Stimulated activated CD8-positive, alpha-beta memory T cell treated with anti-CD3 and anti-CD28 coated beads, Interleukin-7, amount 100 ng/mL, for 4 hours (primary cell): ENCODE data around the gene KANSL1.

Source experiments
- DNase-seq, 2 donors: peaks; one replicate each; pipeline ENCODE4 v3.0.0-alpha.2; 2020; ENCODE audit warnings: low read depth in 2 of 2

The KANSL1 gene

GRCh38 chr17:45999900-46000290 is 193.3 kb downstream of the KANSL1 start:
- no peak for DNase-seq

- no peak for DNase-seq
Measured at GRCh38 chr17:45998987-45999899, 194.0 kb downstream of the KANSL1 start, which contains the start of gene STH. Gene STH, plus strand, starts transcription at chr17:45999250. Its CDS starts 30 bp downstream, at chr17:45999280.

- DNase-seq: no peak
Measured at GRCh38 chr17:45997624-45998023, 195.6 kb downstream of the KANSL1 start.

- DNase-seq: no peak
Measured at GRCh38 chr17:45997166-45997565, 196.1 kb downstream of the KANSL1 start.

GRCh38 chr17:45996282-45996937 is 196.8 kb downstream of the KANSL1 start:
- DNase-seq: no peak

DNA sequence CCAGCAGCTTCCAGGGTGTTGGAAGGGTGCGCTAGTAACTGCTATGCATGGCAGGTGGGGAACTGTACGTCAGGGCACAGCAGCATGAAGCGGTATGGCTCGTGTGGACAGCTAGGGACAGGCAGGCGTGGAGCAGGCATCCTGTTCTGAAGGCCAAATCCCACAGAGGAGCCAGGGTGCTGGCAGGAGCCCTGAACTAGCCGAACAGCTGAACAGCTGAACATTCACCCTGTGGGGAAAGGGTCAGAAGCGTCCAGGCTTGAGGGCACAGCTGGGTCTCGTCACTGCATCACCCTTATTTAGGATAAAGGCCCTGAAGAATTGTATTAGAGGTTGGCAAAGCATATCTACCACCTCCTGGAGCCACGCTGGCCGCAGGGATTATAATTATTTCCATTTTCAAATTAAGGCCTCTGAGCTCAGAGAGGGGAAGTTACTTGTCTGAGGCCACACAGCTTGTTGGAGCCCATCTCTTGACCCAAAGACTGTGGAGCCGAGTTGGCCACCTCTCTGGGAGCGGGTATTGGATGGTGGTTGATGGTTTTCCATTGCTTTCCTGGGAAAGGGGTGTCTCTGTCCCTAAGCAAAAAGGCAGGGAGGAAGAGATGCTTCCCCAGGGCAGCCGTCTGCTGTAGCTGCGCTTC is 197.5 kb downstream of the KANSL1 start:
- DNase-seq: no peak

GRCh38 chr17:45994987-45995386 is 198.2 kb downstream of the KANSL1 start:
- no peak for DNase-seq

DNA sequence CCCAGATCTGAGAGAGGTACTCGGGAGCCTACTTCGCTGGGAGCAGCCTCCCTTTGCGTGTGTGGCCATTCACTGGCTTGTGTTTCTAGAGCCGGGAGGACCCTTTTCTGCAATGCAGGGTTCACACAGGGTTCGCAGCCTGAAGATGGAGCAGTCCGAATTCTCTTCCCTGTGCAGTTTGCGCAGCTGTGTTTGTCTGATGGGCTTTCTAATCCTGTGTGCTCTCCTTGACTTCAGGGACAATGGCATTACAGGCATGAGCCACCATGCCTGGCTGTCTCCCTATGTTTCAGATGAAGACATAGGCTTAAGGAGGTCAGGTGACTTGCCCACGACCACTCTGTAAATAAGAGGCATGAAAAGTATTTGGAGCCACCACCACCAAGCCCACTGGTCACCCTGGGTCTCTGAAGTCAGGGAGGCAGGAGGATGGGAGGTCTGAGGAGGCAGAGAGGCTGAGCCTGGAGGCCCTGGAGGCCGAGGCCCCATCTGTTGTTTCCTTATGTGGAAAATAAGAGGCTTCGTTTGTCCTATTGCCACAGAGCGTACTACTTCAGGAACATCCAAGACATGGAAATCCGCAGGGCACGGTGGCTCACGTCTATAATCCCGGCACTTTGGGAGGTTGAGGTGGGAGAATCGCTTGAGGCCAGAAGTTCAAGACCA is 199.1 kb downstream of the KANSL1 start:
- no peak for DNase-seq

- no peak for DNase-seq
Measured at GRCh38 chr17:45992904-45993303, 200.3 kb downstream of the KANSL1 start.

- DNase-seq: no peak
Measured at GRCh38 chr17:45992175-45992574, 201.1 kb downstream of the KANSL1 start.

DNA sequence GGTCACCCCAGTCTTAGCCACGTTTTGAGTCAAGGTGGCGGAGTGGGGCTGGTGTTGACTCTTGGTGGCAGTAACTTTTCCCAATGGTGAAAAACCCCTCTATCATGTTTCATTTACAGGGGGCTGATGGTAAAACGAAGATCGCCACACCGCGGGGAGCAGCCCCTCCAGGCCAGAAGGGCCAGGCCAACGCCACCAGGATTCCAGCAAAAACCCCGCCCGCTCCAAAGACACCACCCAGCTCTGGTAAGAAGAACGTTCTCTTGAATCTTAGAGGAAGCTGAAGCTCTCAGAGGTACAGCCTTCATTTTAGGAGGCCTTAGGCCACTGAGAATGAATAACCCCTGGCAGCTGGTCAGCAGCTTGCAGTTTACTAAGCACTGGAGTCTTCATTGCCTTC is 201.9 kb downstream of the KANSL1 start:
- no peak for DNase-seq

DNA sequence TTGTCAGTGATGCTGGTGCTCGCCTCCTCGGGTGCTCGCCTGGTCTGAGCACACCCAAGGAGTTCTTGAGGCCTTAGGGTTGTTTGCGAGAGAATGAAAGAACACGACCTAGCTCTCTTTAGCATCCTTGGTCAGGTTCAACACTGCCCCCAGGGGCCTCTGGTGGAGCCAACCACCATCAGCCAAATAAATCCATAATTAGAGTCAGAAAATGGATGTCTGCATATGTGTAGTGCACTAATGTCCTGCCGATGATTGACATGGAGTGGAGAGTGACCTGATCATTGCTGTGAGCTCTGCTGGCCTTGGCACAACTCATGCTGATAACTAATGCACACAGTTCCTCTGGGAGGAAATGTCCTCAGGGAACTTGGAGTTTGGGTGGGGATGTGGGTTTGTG is 202.3 kb downstream of the KANSL1 start:
- no peak for DNase-seq

- DNase-seq: no peak
Measured at GRCh38 chr17:45989759-45990158, 203.5 kb downstream of the KANSL1 start.

DNA sequence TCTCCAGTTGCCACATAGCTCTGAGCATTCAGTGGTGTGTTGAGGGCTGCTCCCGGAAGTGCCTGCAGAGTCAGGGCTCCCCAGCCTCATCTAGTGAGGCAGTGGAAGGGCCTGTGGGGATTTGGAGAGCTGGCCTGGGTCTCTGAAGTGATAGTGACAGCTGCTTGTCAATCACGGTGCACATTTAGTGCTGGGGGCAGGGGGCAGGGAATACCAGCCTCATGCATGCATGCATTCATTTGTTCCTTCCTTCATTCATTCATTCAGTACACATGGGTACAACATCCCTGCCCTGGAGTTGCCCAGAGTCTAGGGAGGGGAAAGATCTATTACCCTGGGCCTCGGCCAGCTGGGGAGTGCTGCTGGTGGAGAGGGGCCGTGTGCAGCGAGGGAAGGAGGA is 205.5 kb downstream of the KANSL1 start:
- no peak for DNase-seq

- DNase-seq: no peak
Measured at GRCh38 chr17:45986056-45986455, 207.2 kb downstream of the KANSL1 start.

DNA sequence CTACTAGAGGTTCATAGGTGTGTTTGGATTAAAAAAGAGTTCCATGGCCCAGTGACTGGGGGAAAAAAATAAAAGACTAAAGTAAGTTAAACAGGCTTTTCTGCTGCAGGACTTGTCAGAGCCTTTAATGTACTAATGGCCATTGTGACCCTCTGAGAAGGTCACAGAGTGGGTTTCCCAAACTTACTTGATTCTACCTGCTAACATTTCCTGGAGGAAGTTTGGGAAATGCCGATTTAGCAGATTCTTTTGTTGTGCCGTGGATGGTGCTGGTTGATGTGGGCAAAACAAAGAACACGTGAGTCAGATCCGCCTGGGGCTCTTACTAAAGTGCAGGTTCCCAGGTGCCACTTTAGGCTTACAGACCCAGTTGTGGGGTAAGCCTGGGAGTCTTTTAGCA is 207.8 kb downstream of the KANSL1 start:
- no peak for DNase-seq

- no peak for DNase-seq
Measured at GRCh38 chr17:45984368-45984767, 208.9 kb downstream of the KANSL1 start.

DNA sequence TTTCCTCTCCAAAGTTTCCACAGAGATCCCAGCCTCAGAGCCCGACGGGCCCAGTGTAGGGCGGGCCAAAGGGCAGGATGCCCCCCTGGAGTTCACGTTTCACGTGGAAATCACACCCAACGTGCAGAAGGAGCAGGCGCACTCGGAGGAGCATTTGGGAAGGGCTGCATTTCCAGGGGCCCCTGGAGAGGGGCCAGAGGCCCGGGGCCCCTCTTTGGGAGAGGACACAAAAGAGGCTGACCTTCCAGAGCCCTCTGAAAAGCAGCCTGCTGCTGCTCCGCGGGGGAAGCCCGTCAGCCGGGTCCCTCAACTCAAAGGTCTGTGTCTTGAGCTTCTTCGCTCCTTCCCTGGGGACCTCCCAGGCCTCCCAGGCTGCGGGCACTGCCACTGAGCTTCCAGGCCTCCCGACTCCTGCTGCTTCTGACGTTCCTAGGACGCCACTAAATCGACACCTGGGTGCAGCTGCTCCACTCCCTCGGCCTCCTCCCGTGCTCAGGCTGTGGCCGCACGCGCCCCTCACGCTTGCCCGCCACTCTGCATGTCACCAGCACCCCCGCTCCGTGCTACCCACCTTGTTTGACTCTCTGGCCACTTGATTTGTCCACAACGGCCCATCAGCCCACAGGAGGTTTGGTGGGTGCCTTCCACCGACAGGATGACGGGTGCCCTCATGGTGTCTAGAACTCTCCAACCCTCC is 209.5 kb downstream of the KANSL1 start:
- no peak for DNase-seq

DNA sequence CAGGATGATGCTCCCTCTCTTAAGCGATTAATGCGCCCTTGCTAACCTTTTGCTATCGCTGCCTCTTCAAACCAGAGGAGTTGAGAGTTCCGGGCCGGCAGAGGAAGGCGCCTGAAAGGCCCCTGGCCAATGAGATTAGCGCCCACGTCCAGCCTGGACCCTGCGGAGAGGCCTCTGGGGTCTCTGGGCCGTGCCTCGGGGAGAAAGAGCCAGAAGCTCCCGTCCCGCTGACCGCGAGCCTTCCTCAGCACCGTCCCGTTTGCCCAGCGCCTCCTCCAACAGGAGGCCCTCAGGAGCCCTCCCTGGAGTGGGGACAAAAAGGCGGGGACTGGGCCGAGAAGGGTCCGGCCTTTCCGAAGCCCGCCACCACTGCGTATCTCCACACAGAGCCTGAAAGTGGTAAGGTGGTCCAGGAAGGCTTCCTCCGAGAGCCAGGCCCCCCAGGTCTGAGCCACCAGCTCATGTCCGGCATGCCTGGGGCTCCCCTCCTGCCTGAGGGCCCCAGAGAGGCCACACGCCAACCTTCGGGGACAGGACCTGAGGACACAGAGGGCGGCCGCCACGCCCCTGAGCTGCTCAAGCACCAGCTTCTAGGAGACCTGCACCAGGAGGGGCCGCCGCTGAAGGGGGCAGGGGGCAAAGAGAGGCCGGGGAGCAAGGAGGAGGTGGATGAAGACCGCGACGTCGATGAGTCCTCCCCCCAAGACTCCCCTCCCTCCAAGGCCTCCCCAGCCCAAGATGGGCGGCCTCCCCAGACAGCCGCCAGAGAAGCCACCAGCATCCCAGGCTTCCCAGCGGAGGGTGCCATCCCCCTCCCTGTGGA is 210.2 kb downstream of the KANSL1 start:
- no peak for DNase-seq

GRCh38 chr17:45981306-45981705 is 211.9 kb downstream of the KANSL1 start:
- no peak for DNase-seq

- no peak for DNase-seq
Measured at GRCh38 chr17:45980855-45981254, 212.4 kb downstream of the KANSL1 start.
